Suprapubic skin (tissue), 3 donors: ENCODE measurements around the gene ERCC4.

Experiments
- CTCF ChIP-seq, 2 donors: fragments of 200-600 bp in 1 of 2; fragments of 450-650 bp in 1 of 2; sonication (generic) in 1 of 2; IDR thresholded peaks; one replicate each; pipeline ENCODE4 v1.5.1; 2016 to 2019; ENCODE audit warnings: antibody characterized with exemption in 2 of 2, mild to moderate bottlenecking in 1 of 2, moderate library complexity in 1 of 2
- POLR2A ChIP-seq, 2 donors: fragments of 450-650 bp; IDR thresholded peaks; one replicate each; pipeline ENCODE4 v1.6.1; 2017; ENCODE audit warnings: antibody characterized with exemption in 2 of 2, mild to moderate bottlenecking in 2 of 2, moderate library complexity in 2 of 2

- TF ChIP-seq CTCF (IDR thresholded peaks at IDR 0.05) = no peak
- TF ChIP-seq POLR2A (IDR thresholded peaks at IDR 0.05) = no peak
Measured at GRCh38 chr16:13921328-13921727, 1.4 kb downstream of the ERCC4 start.
